Vagina (tissue), 2 donors: ENCODE results near the gene LEKR1.

Source experiments
- POLR2A ChIP-seq, 2 donors: fragments of 450-650 bp; IDR thresholded peaks; one replicate each; pipeline ENCODE4 v1.6.1; 2017; ENCODE audit warnings: antibody characterized with exemption in 2 of 2, mild to moderate bottlenecking in 2 of 2, moderate library complexity in 2 of 2
- TF ChIP-seq, protein P1 (sequence below), 3 experiments: fragments of 450-650 bp in 2 of 3; fragments of 200-600 bp in 1 of 3; sonication (generic) in 1 of 3; IDR thresholded peaks; one replicate each; pipeline ENCODE4 v1.5.1; 2017 to 2019; ENCODE audit warnings: antibody characterized with exemption in 3 of 3, mild to moderate bottlenecking in 2 of 3, moderate library complexity in 2 of 3

DNA sequence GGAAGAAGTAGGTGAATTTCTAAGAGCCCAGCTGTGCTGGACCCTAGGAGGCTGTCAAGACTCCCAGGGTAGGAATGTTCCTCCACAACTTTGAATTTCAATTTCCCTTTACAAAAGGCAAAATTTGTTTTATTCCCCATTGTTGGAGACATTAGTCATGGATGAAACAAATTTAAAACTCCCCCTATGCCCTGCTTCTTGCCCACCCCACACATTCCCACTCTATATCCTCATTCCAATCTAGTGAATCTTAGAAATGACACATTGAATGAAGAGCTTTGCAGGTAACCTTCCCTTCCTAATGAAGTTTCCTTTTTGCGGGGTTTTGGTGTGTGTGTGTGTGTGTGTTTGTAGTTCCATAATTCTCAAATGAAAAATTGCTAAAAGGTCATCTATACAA lies 261.2 kb downstream of the LEKR1 start:
- TF ChIP-seq, protein P1, sequence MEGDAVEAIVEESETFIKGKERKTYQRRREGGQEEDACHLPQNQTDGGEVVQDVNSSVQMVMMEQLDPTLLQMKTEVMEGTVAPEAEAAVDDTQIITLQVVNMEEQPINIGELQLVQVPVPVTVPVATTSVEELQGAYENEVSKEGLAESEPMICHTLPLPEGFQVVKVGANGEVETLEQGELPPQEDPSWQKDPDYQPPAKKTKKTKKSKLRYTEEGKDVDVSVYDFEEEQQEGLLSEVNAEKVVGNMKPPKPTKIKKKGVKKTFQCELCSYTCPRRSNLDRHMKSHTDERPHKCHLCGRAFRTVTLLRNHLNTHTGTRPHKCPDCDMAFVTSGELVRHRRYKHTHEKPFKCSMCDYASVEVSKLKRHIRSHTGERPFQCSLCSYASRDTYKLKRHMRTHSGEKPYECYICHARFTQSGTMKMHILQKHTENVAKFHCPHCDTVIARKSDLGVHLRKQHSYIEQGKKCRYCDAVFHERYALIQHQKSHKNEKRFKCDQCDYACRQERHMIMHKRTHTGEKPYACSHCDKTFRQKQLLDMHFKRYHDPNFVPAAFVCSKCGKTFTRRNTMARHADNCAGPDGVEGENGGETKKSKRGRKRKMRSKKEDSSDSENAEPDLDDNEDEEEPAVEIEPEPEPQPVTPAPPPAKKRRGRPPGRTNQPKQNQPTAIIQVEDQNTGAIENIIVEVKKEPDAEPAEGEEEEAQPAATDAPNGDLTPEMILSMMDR (IDR thresholded peaks at IDR 0.05): no peak
- no peak for TF ChIP-seq POLR2A (IDR thresholded peaks at IDR 0.05)
